Neural cell (in vitro differentiated cells): ENCODE results near the gene CCNI. TPM values are rescaled to one million over a fixed set of nuclear protein-coding genes. Genes with fewer than 3 reads are reported as not detected.

Source experiments
- H2AFZ ChIP-seq: fragments of 200-600, 300-800 bp; sonication (generic), shearing (Covaris generic); 2 replicates; pipeline ENCODE4 v1.6.0; 2014; ENCODE audit warnings: low read depth, mild to moderate bottlenecking, antibody characterized with exemption, low read length, moderate library complexity
- H3F3A ChIP-seq: fragments of 200-600 bp; shearing (Covaris generic); 2 replicates; pipeline ENCODE4 v1.6.1; 2016; ENCODE audit warnings: mild to moderate bottlenecking, moderate library complexity, mixed read lengths, antibody characterized with exemption, low read length; ENCODE audit not compliant: insufficient read depth, poor library complexity, severe bottlenecking
- H3K27ac ChIP-seq: fragments of 200-600, 300-800 bp; sonication (generic), shearing (Covaris generic); 2 replicates; pipeline ENCODE4 v1.5.1; 2014; ENCODE audit warnings: mild to moderate bottlenecking, low read length, moderate library complexity
- H3K27me3 ChIP-seq: fragments of 300-800, 200-600 bp; sonication (generic), shearing (Covaris generic); 2 replicates; pipeline ENCODE4 v1.6.0; 2014; ENCODE audit warnings: mild to moderate bottlenecking, low read depth, low read length, moderate library complexity; ENCODE audit not compliant: insufficient read depth
- H3K36me3 ChIP-seq: fragments of 300-800, 200-600 bp; sonication (generic), shearing (Covaris generic); 2 replicates; pipeline ENCODE4 v1.5.1; 2014; ENCODE audit warnings: mild to moderate bottlenecking, antibody characterized with exemption, low read length, moderate library complexity; ENCODE audit not compliant: insufficient read depth
- H3K4me2 ChIP-seq: fragments of 300-800, 200-600 bp; sonication (generic), shearing (Covaris generic); 2 replicates; pipeline ENCODE4 v1.6.0; 2014; ENCODE audit warnings: mild to moderate bottlenecking, low read length
- H3K4me3 ChIP-seq: fragments of 300-800, 200-600 bp; sonication (generic), shearing (Covaris generic); 2 replicates; pipeline ENCODE4 v1.5.1; 2014; ENCODE audit warnings: mild to moderate bottlenecking, low read length, moderate library complexity
- H3K79me2 ChIP-seq: fragments of 200-600 bp; shearing (Covaris generic); replicated peaks from 2 replicates; pipeline ENCODE4 v1.6.0; 2014; ENCODE audit warnings: mild to moderate bottlenecking, low read length, moderate library complexity; ENCODE audit not compliant: insufficient read depth
- H3K9ac ChIP-seq: fragments of 300-800, 200-600 bp; sonication (generic), shearing (Covaris generic); 2 replicates; pipeline ENCODE4 v1.6.1; 2016; ENCODE audit warnings: mild to moderate bottlenecking, low read length, mixed read lengths
- H3K9me2 ChIP-seq: fragments of 200-600 bp; shearing (Covaris generic); 2 replicates; pipeline ENCODE4 v1.6.1; 2016; ENCODE audit warnings: mild to moderate bottlenecking, low read length, mixed read lengths; ENCODE audit not compliant: insufficient read depth
- H3K9me3 ChIP-seq: fragments of 200-600, 300-800 bp; sonication (generic), shearing (Covaris generic); 2 replicates; pipeline ENCODE4 v1.6.1; 2016; ENCODE audit warnings: mild to moderate bottlenecking, mixed run types, low read length, moderate library complexity, mixed read lengths
- H4K20me1 ChIP-seq: fragments of 200-600 bp; shearing (Covaris generic); 2 replicates; pipeline ENCODE4 v1.6.1; 2016; ENCODE audit warnings: mild to moderate bottlenecking, mixed run types; ENCODE audit not compliant: insufficient read depth
- EP300 ChIP-seq: fragments of 450-650 bp; conservative IDR thresholded peaks from 2 replicates; pipeline ENCODE4 v1.6.1; 2014; ENCODE audit warnings: antibody characterized with exemption, mild to moderate bottlenecking, moderate library complexity; ENCODE audit not compliant: poor library complexity, severe bottlenecking
- EZH2 ChIP-seq: fragments of 200-600, 300-800 bp; shearing (Covaris generic), sonication (generic); IDR thresholded peaks from 2 replicates; pipeline ENCODE4 v1.6.1; 2014; ENCODE audit warnings: antibody characterized with exemption, low read length, borderline replicate concordance, mild to moderate bottlenecking; ENCODE audit not compliant: insufficient read depth, poor library complexity, severe bottlenecking
- MXI1 ChIP-seq: fragments of 450-650 bp; conservative IDR thresholded peaks from 2 replicates; pipeline ENCODE4 v1.6.1; 2014; ENCODE audit warnings: antibody characterized with exemption, mild to moderate bottlenecking; ENCODE audit not compliant: poor library complexity, severe bottlenecking
- POLR2AphosphoS5 ChIP-seq: IDR thresholded peaks from 2 replicates; pipeline ENCODE4 v1.6.1; 2012
- RAD21 ChIP-seq: fragments of 450-650 bp; conservative IDR thresholded peaks from 2 replicates; pipeline ENCODE4 v1.6.1; 2014; ENCODE audit warnings: antibody characterized with exemption, mild to moderate bottlenecking, moderate library complexity
- SMC3 ChIP-seq: fragments of 450-650 bp; conservative IDR thresholded peaks from 2 replicates; pipeline ENCODE4 v1.6.1; 2014; ENCODE audit warnings: antibody characterized with exemption, mild to moderate bottlenecking, moderate library complexity; ENCODE audit not compliant: poor library complexity
- TAF1 ChIP-seq: IDR thresholded peaks from 2 replicates; pipeline ENCODE4 v1.6.1; 2012; ENCODE audit warnings: low read depth
- polyA plus RNA-seq: library from polyadenylated mRNA; depleted of rRNA; stranded (reverse); fragments of >200 nt; gene quantifications from 2 replicates; pipeline ENCODE4 v1.2.3, GENCODE V29; 2014
- TF ChIP-seq, protein P1 (sequence below): fragments of 450-650 bp; IDR thresholded peaks from 2 replicates; pipeline ENCODE4 v1.5.1; 2014; ENCODE audit warnings: antibody characterized with exemption, mild to moderate bottlenecking, moderate library complexity; ENCODE audit not compliant: poor library complexity, severe bottlenecking
- TF ChIP-seq, protein P2 (sequence below): IDR thresholded peaks from 2 replicates; pipeline ENCODE4 v1.6.1; 2012; ENCODE audit warnings: borderline replicate concordance

Gene CCNI
- polyA plus RNA-seq, 1 donor from 2014 or later = 129 TPM

DNA sequence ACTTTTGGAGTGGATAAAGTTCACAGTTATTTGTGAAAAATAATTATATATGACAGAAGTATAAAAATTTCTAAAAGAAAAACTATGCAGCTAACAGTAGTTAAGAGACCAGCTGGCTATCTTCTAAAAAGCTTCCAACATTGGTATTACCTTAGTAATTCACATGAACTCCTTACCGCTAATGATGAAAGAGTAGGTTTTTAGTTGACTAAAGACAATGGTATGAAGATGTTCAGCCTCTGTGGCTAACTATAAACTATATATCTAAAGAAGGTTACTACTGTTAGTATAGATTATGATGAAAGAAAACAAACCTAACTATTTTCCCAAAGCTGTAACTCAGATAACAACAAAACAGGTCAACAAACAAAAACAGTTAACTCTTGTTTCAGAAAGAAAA, 10.4 kb downstream of the CCNI start (continued):
- TF ChIP-seq, protein P1, sequence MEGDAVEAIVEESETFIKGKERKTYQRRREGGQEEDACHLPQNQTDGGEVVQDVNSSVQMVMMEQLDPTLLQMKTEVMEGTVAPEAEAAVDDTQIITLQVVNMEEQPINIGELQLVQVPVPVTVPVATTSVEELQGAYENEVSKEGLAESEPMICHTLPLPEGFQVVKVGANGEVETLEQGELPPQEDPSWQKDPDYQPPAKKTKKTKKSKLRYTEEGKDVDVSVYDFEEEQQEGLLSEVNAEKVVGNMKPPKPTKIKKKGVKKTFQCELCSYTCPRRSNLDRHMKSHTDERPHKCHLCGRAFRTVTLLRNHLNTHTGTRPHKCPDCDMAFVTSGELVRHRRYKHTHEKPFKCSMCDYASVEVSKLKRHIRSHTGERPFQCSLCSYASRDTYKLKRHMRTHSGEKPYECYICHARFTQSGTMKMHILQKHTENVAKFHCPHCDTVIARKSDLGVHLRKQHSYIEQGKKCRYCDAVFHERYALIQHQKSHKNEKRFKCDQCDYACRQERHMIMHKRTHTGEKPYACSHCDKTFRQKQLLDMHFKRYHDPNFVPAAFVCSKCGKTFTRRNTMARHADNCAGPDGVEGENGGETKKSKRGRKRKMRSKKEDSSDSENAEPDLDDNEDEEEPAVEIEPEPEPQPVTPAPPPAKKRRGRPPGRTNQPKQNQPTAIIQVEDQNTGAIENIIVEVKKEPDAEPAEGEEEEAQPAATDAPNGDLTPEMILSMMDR = no peak

GRCh38 chr4:77062856-77063255, 12.9 kb downstream of the CCNI start:
- Histone ChIP-seq H3K9ac (no peak overlapping the region), H3K27me3 (no peaks in the 10 kb centered on the region), H3K4me2 (no peak overlapping the region), H3K27ac (no peak overlapping the region), H3K4me3 (no peak overlapping the region), H2AFZ (no peak overlapping the region), H3K9me2 (no peaks in the 10 kb centered on the region), H3K36me3 (peaks cover 5% of the 10 kb centered on the region), H3F3A (no peaks in the 10 kb centered on the region), H3K9me3 (no peaks in the 10 kb centered on the region), H4K20me1 (peaks cover 9% of the 10 kb centered on the region), H3K79me2 (peaks cover 68% of the 10 kb centered on the region)
- no peak for TF ChIP-seq SMC3
- TF ChIP-seq POLR2AphosphoS5 = no peak
- no peak for TF ChIP-seq RAD21
- TF ChIP-seq MXI1 = no peak
- TF ChIP-seq, protein P2, sequence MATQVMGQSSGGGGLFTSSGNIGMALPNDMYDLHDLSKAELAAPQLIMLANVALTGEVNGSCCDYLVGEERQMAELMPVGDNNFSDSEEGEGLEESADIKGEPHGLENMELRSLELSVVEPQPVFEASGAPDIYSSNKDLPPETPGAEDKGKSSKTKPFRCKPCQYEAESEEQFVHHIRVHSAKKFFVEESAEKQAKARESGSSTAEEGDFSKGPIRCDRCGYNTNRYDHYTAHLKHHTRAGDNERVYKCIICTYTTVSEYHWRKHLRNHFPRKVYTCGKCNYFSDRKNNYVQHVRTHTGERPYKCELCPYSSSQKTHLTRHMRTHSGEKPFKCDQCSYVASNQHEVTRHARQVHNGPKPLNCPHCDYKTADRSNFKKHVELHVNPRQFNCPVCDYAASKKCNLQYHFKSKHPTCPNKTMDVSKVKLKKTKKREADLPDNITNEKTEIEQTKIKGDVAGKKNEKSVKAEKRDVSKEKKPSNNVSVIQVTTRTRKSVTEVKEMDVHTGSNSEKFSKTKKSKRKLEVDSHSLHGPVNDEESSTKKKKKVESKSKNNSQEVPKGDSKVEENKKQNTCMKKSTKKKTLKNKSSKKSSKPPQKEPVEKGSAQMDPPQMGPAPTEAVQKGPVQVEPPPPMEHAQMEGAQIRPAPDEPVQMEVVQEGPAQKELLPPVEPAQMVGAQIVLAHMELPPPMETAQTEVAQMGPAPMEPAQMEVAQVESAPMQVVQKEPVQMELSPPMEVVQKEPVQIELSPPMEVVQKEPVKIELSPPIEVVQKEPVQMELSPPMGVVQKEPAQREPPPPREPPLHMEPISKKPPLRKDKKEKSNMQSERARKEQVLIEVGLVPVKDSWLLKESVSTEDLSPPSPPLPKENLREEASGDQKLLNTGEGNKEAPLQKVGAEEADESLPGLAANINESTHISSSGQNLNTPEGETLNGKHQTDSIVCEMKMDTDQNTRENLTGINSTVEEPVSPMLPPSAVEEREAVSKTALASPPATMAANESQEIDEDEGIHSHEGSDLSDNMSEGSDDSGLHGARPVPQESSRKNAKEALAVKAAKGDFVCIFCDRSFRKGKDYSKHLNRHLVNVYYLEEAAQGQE = no peak
- TF ChIP-seq, protein P1 = no peak
- TF ChIP-seq EZH2 = no peak
- no peak for TF ChIP-seq TAF1
- no peak for TF ChIP-seq EP300

DNA sequence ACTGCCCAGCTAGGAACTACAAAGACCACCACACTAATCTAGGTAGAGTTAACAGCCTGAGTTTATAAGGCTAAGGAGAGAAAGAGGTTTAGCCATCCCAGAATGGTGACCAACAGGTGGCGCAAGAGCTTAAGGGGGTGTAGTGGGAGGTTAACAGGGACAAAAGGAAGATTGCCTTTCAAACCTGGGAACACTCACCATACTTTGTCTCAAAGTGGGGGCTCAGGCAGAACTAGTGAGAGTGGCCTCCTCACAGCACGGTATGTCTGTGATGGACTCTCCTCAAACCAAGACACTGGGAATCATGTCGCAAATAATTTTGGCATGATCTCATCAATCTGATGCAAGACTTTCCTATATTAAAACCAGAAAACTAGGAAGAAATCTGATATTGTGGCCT, 23.4 kb downstream of the CCNI start:
- Histone ChIP-seq H3K4me2 (no peak overlapping the region), H3K36me3 (peaks cover 10% of the 10 kb centered on the region), H3K9ac (no peak overlapping the region), H3K9me2 (no peaks in the 10 kb centered on the region), H4K20me1 (no peaks in the 10 kb centered on the region), H3F3A (no peaks in the 10 kb centered on the region), H3K27ac (no peak overlapping the region), H3K4me3 (no peak overlapping the region), H3K27me3 (no peaks in the 10 kb centered on the region), H2AFZ (no peak overlapping the region), H3K79me2 (peaks cover 7% of the 10 kb centered on the region), H3K9me3 (no peaks in the 10 kb centered on the region)
- TF ChIP-seq EP300 (no peak), POLR2AphosphoS5 (no peak), EZH2 (no peak), SMC3 (no peak), MXI1 (no peak), RAD21 (no peak), TAF1 (no peak)
- TF ChIP-seq, protein P2 = no peak
- TF ChIP-seq, protein P1 = no peak
